ENCODE data around the gene SH2D4B.

GRCh38 chr10:80518143-80518806 lies 19.4 kb upstream of the SH2D4B start:
- TF ChIP-seq CTCF (IDR thresholded peaks at IDR 0.05; ENCODE audit: poor library complexity, severe bottlenecking) (no peak), TAF1 (IDR thresholded peaks at IDR 0.05; ENCODE audit: low read depth) (no peak), REST (IDR thresholded peaks at IDR 0.05; ENCODE audit: borderline replicate concordance) (no peak), EZH2 (IDR thresholded peaks at IDR 0.05; ENCODE audit: borderline replicate concordance, insufficient read depth, low read length, poor library complexity, severe bottlenecking) (no peak), POLR2AphosphoS5 (IDR thresholded peaks at IDR 0.05) (no peak), EP300 (conservative IDR thresholded peaks at IDR 0.05; ENCODE audit: poor library complexity, severe bottlenecking) (no peak), SMC3 (conservative IDR thresholded peaks at IDR 0.05; ENCODE audit: poor library complexity) (no peak), RAD21 (conservative IDR thresholded peaks at IDR 0.05) (no peak)
